ENCODE measurements around the gene SLC37A1.

DNA sequence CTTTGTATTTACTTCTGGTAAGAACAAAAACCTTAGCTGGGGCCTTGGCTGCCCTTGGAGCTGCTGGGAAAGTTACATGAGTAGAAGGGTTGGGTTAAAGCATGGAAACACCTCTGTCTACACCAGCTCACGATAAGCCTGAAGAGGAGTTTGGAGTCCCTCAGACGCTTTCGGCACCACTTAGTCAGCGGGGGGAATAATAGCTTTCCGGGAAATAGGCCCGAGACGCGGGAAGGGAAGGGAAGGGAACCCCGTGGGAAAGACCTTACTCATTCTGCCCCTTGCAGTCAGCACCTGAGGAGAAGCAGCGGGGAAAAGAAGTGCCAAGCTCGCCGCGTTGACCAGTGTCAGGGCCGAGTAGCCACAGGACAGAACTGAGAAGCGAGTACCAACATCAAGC lies 73.4 kb downstream of the SLC37A1 start:
- TF ChIP-seq POLR2AphosphoS2 (IDR thresholded peaks at IDR 0.05; ENCODE audit: low read length): no peak
- no peak for TF ChIP-seq FOXP1 (CRISPR knock-in tag; IDR thresholded peaks at IDR 0.05)
- TF ChIP-seq, protein P1, sequence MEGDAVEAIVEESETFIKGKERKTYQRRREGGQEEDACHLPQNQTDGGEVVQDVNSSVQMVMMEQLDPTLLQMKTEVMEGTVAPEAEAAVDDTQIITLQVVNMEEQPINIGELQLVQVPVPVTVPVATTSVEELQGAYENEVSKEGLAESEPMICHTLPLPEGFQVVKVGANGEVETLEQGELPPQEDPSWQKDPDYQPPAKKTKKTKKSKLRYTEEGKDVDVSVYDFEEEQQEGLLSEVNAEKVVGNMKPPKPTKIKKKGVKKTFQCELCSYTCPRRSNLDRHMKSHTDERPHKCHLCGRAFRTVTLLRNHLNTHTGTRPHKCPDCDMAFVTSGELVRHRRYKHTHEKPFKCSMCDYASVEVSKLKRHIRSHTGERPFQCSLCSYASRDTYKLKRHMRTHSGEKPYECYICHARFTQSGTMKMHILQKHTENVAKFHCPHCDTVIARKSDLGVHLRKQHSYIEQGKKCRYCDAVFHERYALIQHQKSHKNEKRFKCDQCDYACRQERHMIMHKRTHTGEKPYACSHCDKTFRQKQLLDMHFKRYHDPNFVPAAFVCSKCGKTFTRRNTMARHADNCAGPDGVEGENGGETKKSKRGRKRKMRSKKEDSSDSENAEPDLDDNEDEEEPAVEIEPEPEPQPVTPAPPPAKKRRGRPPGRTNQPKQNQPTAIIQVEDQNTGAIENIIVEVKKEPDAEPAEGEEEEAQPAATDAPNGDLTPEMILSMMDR (IDR thresholded peaks at IDR 0.05 in 2 of 3, conservative IDR thresholded peaks at IDR 0.05 in 1 of 3; ENCODE audit: insufficient read depth in 2 of 3, low read depth in 1 of 3, low read length in 3 of 3): no peak
- no peak for TF ChIP-seq IRF2 (CRISPR knock-in tag; IDR thresholded peaks at IDR 0.05)
- TF ChIP-seq HDAC2 (IDR thresholded peaks at IDR 0.05): no peak

Measured in K562 (cell line).